ENCODE data around the gene MCTP1. TPM values are rescaled to one million over a fixed set of nuclear protein-coding genes. Genes with fewer than 3 reads are reported as not detected.
"Not testable (repeated sequence)": the region's sequence is repeated elsewhere in the genome, so short reads cannot be mapped to it uniquely, and the experiment has no call there.

The MCTP1 gene
- total RNA-seq, 1 donor: 5.8 TPM

GRCh38 chr5:94967525-94967924 lies 317.4 kb downstream of the MCTP1 start:
- H2AFZ ChIP-seq (ENCODE audit: low read length): no peak overlapping the region
- H3K36me3 ChIP-seq (ENCODE audit: insufficient read depth, low read length): no peaks in the 10 kb centered on the region
- no peak for DNase-seq (ENCODE audit: insufficient read length, low spot score, missing footprints)
- H4K20me1 ChIP-seq (ENCODE audit: insufficient read depth, low read length): no peaks in the 10 kb centered on the region
- H3K79me2 ChIP-seq (ENCODE audit: insufficient read depth, low read length): no peaks in the 10 kb centered on the region
- no peaks in the 10 kb centered on the region for H3K27me3 ChIP-seq (ENCODE audit: insufficient read depth, low read length)
- TF ChIP-seq CTCF (IDR thresholded peaks at IDR 0.05; ENCODE audit: extremely low read depth, low read depth, low read length): no peak
- H3K4me1 ChIP-seq (ENCODE audit: insufficient read depth, low read length): no peaks in the 10 kb centered on the region
- no peak overlapping the region for H3K27ac ChIP-seq (ENCODE audit: low read depth, low read length)
- no peak overlapping the region for H3K4me2 ChIP-seq (ENCODE audit: insufficient read depth, low read length)
- H3K4me3 ChIP-seq (ENCODE audit: insufficient read depth, low read length): no peak overlapping the region
- no peaks in the 10 kb centered on the region for H3K9me3 ChIP-seq (ENCODE audit: low read depth, low read length)

DNA sequence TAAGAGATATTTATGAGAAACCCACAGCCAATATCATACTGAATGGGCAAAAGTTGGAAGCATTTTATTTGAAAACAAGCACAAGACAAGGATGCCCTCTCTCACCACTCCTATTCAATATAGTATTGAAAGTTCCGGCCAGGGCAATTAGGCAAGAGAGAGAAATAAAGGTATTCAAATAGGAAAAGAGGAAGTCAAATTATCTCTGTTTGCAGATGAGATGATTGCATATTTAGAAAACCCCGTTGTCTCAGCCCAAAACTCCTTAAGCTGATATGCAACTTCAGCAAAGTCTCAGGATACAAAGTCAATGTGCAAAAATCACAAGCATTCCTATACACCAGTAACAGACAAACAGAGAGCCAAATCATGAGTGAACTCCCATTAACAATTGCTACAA lies 325.6 kb downstream of the MCTP1 start:
- not testable (repeated sequence) for DNase-seq (ENCODE audit: insufficient read length, low spot score, missing footprints); H3K9me3 ChIP-seq (ENCODE audit: low read depth, low read length); H3K4me3 ChIP-seq (ENCODE audit: insufficient read depth, low read length); H3K27ac ChIP-seq (ENCODE audit: low read depth, low read length); H3K27me3 ChIP-seq (ENCODE audit: insufficient read depth, low read length); H3K79me2 ChIP-seq (ENCODE audit: insufficient read depth, low read length); H3K36me3 ChIP-seq (ENCODE audit: insufficient read depth, low read length); H4K20me1 ChIP-seq (ENCODE audit: insufficient read depth, low read length); H3K4me1 ChIP-seq (ENCODE audit: insufficient read depth, low read length); H3K4me2 ChIP-seq (ENCODE audit: insufficient read depth, low read length); H2AFZ ChIP-seq (ENCODE audit: low read length)

DNA sequence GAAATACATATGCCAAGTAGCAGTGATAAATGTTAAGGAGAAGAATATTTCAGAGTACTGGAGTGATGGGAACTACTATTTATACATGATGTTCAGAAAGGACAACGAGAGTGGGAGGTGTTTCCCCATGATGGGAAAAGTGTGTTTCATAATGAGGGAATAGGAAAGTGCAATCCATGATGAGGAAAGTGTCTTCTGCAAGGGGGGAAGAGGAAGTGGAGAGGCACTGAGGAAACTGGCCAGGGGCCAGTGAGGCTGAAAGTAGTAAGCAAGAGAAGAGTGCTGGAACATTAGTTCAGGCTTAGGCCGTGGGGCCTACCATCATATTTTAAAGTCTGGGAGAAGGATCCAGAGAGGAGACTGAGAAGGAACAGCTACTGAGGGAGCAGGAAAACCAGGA lies 339.2 kb downstream of the MCTP1 start:
- Histone ChIP-seq H3K4me3 (ENCODE audit: insufficient read depth, low read length) (no peak overlapping the region), H3K27ac (ENCODE audit: low read depth, low read length) (no peak overlapping the region), H4K20me1 (ENCODE audit: insufficient read depth, low read length) (no peaks in the 10 kb centered on the region), H3K9me3 (ENCODE audit: low read depth, low read length) (no peaks in the 10 kb centered on the region), H3K36me3 (ENCODE audit: insufficient read depth, low read length) (no peaks in the 10 kb centered on the region), H3K79me2 (ENCODE audit: insufficient read depth, low read length) (no peaks in the 10 kb centered on the region), H3K4me2 (ENCODE audit: insufficient read depth, low read length) (no peak overlapping the region), H2AFZ (ENCODE audit: low read length) (no peak overlapping the region), H3K4me1 (ENCODE audit: insufficient read depth, low read length) (no peaks in the 10 kb centered on the region), H3K27me3 (ENCODE audit: insufficient read depth, low read length) (no peaks in the 10 kb centered on the region)
- TF ChIP-seq CTCF (IDR thresholded peaks at IDR 0.05; ENCODE audit: extremely low read depth, low read depth, low read length): no peak
- no peak for DNase-seq (ENCODE audit: insufficient read length, low spot score, missing footprints)

GRCh38 chr5:94944160-94944559 lies 340.7 kb downstream of the MCTP1 start:
- no peak overlapping the region for H3K27ac ChIP-seq (ENCODE audit: low read depth, low read length)
- no peak overlapping the region for H3K4me2 ChIP-seq (ENCODE audit: insufficient read depth, low read length)
- H3K9me3 ChIP-seq (ENCODE audit: low read depth, low read length): no peaks in the 10 kb centered on the region
- no peaks in the 10 kb centered on the region for H3K4me1 ChIP-seq (ENCODE audit: insufficient read depth, low read length)
- H3K79me2 ChIP-seq (ENCODE audit: insufficient read depth, low read length): no peaks in the 10 kb centered on the region
- H2AFZ ChIP-seq (ENCODE audit: low read length): no peak overlapping the region
- no peak for TF ChIP-seq CTCF (IDR thresholded peaks at IDR 0.05; ENCODE audit: extremely low read depth, low read depth, low read length)
- H3K4me3 ChIP-seq (ENCODE audit: insufficient read depth, low read length): no peak overlapping the region
- DNase-seq (ENCODE audit: insufficient read length, low spot score, missing footprints): no peak
- H3K27me3 ChIP-seq (ENCODE audit: insufficient read depth, low read length): no peaks in the 10 kb centered on the region
- H3K36me3 ChIP-seq (ENCODE audit: insufficient read depth, low read length): no peaks in the 10 kb centered on the region
- no peaks in the 10 kb centered on the region for H4K20me1 ChIP-seq (ENCODE audit: insufficient read depth, low read length)

All from osteoblast (primary cell).